ENCODE results near the gene IDI1. TPM values are rescaled to one million over a fixed set of nuclear protein-coding genes. Genes with fewer than 3 reads are reported as not detected.
"Not testable (repeated sequence)": the region's sequence is repeated elsewhere in the genome, so short reads cannot be mapped to it uniquely, and the experiment has no call there.

Gene IDI1
- total and polyA plus RNA-seq, 2 of the 13 experiments (the other 11 are each of a cell fraction or from before 2014, with no cell fraction given) = 44.4 to 145 TPM

- H3K9ac ChIP-seq (ENCODE audit: insufficient read depth, low read depth, low read length); H3K27me3 ChIP-seq (ENCODE audit: control insufficient read depth in 1 of 2, insufficient read depth in 2 of 2, low read length in 2 of 2); FAIRE-seq; DNase-seq (ENCODE audit: low spot score); H3K4me3 ChIP-seq (replicated peaks in 1 of 3; ENCODE audit: insufficient read depth in 1 of 3, low read depth in 2 of 3, low read length in 3 of 3); H3K79me2 ChIP-seq (ENCODE audit: insufficient read depth, low read length); CTCF ChIA-PET (ENCODE audit: low intra/inter-chr PET ratio, low total read pairs); ATAC-seq; BruUV-seq (replicated peaks); H2AFZ ChIP-seq (ENCODE audit: low read length); H3K27ac ChIP-seq (ENCODE audit: extremely low read length, insufficient read depth, low read length); H3K4me2 ChIP-seq (ENCODE audit: low read depth, low read length); in situ Hi-C loops (cut with HindIII; ENCODE audit: extremely low pct_ligation_motif_present, low pct_unique_long_range_greater_than_20kb); intact Hi-C loops (cut with micrococcal nuclease; ENCODE audit: unreplicated experiment); H3K4me1 ChIP-seq (ENCODE audit: insufficient read depth, low read length); POLR2A ChIA-PET; H3K9me3 ChIP-seq (ENCODE audit: low read length): not testable (repeated sequence)
- H3K36me3 ChIP-seq (replicated peaks in 1 of 2; ENCODE audit: control insufficient read depth in 1 of 2, insufficient read depth in 2 of 2, low read length in 2 of 2) = peaks cover 7 to 30% of the 10 kb centered on the region in 2 experiments
- WGBS (ENCODE audit: low lambda C conversion rate) = no CpG with 5 or more reads among the region's 20 CpGs
- peaks cover 25% of the 10 kb centered on the region; the same call in 1 of the 2 replicates for H4K20me1 ChIP-seq (ENCODE audit: insufficient read depth, low read length)
- TF ChIP-seq POLR2A (IDR thresholded peaks at IDR 0.05; ENCODE audit: insufficient read depth in 1 of 2, low read depth in 2 of 2, low read length in 2 of 2) (peak in 1 of 2 experiments; percentile 54; a peak in 1 of 4 replicates), AGO2 (optimal IDR thresholded peaks at IDR 0.05; ENCODE audit: low read depth, low read length) (peak; percentile 27), RBFOX2 (IDR thresholded peaks at IDR 0.05; ENCODE audit: low read depth, low read length) (0 out of 2 replicates have a peak, but pooled peaks have one; percentile 32), RBM22 (optimal IDR thresholded peaks at IDR 0.05; ENCODE audit: low read length) (peak; percentile 50)
These were observed 10.2 kb downstream of the IDI1 start for GRCh38 chr10:1038769-1039168.

DNA sequence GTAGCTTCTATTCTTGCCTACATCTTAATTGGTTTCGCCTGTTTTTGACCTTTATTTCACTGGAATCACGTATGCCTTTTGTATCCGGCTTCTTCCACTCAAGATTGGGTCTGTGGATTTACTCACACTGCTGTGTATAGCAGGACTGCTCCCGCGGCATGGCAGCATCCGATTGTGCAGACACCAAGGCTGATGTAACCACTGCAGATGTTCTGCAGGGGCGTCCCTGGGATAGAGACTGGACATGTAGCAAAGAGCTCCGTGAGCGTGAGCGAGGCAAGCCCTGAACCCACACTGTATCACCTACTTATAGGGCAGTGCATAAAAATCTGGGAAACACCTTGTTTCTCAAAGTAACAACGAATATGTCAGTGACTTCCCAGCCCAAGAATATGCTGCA, 11.8 kb downstream of the IDI1 start:
- intact Hi-C loops (cut with micrococcal nuclease; ENCODE audit: unreplicated experiment) (no loop called here), in situ Hi-C loops (cut with HindIII; ENCODE audit: extremely low pct_ligation_motif_present, low pct_unique_long_range_greater_than_20kb) (no loop called here)
- H3K9ac ChIP-seq (ENCODE audit: insufficient read depth, low read depth, low read length) = no peak overlapping the region
- H2AFZ ChIP-seq (ENCODE audit: low read length) = no peak overlapping the region
- no TSS peak for BruUV-seq (replicated peaks)
- no peaks in the 10 kb centered on the region for H3K79me2 ChIP-seq (ENCODE audit: insufficient read depth, low read length)
- FAIRE-seq (no peak), ATAC-seq (peak; percentile 59), DNase-seq (ENCODE audit: low spot score) (no peak)
- 77% methylated on average over 11 of the region's 11 CpGs for WGBS (ENCODE audit: low lambda C conversion rate)
- no peak overlapping the region for H3K27ac ChIP-seq (ENCODE audit: extremely low read length, insufficient read depth, low read length)
- POLR2A ChIA-PET = no interaction called here
- H3K4me1 ChIP-seq (ENCODE audit: insufficient read depth, low read length) = no peaks in the 10 kb centered on the region
- no peaks in the 10 kb centered on the region for H3K27me3 ChIP-seq (ENCODE audit: control insufficient read depth in 1 of 2, insufficient read depth in 2 of 2, low read length in 2 of 2)
- CTCF ChIA-PET (ENCODE audit: low intra/inter-chr PET ratio, low total read pairs) = no interaction called here
- H3K4me2 ChIP-seq (ENCODE audit: low read depth, low read length) = no peak overlapping the region
- H3K9me3 ChIP-seq (ENCODE audit: low read length) = no peaks in the 10 kb centered on the region
- no peak overlapping the region for H3K4me3 ChIP-seq (replicated peaks in 1 of 3; ENCODE audit: insufficient read depth in 1 of 3, low read depth in 2 of 3, low read length in 3 of 3)
- peaks cover 15% of the 10 kb centered on the region; the same call in 1 of the 2 replicates for H4K20me1 ChIP-seq (ENCODE audit: insufficient read depth, low read length)
- H3K36me3 ChIP-seq (replicated peaks in 1 of 2; ENCODE audit: control insufficient read depth in 1 of 2, insufficient read depth in 2 of 2, low read length in 2 of 2) = peaks cover 5 to 15% of the 10 kb centered on the region in 2 experiments; a peak in 3 of 5 replicates
- no peak for TF ChIP-seq MLLT10 (CRISPR knock-in tag; IDR thresholded peaks at IDR 0.05)
- no peak for TF ChIP-seq JDP2 (CRISPR knock-in tag; IDR thresholded peaks at IDR 0.05; ENCODE audit: borderline replicate concordance)
- no peak for TF ChIP-seq HIVEP1 (CRISPR knock-in tag; IDR thresholded peaks at IDR 0.05)
- TF ChIP-seq KLF13 (CRISPR knock-in tag; IDR thresholded peaks at IDR 0.05) = no peak
- TF ChIP-seq ZNF430 (CRISPR knock-in tag; IDR thresholded peaks at IDR 0.05) = no peak
- TF ChIP-seq, protein P1, sequence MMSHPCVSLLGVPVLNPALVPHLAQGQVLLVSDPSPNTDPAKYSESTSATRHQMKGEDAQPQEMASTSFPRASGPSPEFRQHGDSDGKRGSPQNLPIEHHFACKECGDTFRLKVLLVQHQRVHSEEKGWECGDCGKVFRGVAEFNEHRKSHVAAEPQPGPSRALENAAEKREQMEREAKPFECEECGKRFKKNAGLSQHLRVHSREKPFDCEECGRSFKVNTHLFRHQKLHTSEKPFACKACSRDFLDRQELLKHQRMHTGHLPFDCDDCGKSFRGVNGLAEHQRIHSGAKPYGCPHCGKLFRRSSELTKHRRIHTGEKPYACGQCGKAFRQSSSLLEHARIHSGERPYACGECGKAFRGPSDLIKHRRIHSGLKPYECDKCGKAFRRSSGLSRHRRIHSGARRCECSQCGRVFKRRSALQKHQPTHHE (CRISPR knock-in tag; IDR thresholded peaks at IDR 0.05; ENCODE audit: borderline replicate concordance) = no peak
- no peak for TF ChIP-seq ZBTB44 (CRISPR knock-in tag; IDR thresholded peaks at IDR 0.05)
- TF ChIP-seq ARID2 (CRISPR knock-in tag; IDR thresholded peaks at IDR 0.05; ENCODE audit: borderline replicate concordance) = no peak
- TF ChIP-seq ZNF766 (CRISPR knock-in tag; IDR thresholded peaks at IDR 0.05; ENCODE audit: borderline replicate concordance) = no peak
